Measurements from ENCODE around the gene CCDC78. TPM values are rescaled to one million over a fixed set of nuclear protein-coding genes. Genes with fewer than 3 reads are reported as not detected.

CCDC78 gene
- total and polyA plus RNA-seq, 2 of the 13 experiments (the other 11 are each of a cell fraction or from before 2014, with no cell fraction given) = 0.53 to 1.5 TPM

DNA sequence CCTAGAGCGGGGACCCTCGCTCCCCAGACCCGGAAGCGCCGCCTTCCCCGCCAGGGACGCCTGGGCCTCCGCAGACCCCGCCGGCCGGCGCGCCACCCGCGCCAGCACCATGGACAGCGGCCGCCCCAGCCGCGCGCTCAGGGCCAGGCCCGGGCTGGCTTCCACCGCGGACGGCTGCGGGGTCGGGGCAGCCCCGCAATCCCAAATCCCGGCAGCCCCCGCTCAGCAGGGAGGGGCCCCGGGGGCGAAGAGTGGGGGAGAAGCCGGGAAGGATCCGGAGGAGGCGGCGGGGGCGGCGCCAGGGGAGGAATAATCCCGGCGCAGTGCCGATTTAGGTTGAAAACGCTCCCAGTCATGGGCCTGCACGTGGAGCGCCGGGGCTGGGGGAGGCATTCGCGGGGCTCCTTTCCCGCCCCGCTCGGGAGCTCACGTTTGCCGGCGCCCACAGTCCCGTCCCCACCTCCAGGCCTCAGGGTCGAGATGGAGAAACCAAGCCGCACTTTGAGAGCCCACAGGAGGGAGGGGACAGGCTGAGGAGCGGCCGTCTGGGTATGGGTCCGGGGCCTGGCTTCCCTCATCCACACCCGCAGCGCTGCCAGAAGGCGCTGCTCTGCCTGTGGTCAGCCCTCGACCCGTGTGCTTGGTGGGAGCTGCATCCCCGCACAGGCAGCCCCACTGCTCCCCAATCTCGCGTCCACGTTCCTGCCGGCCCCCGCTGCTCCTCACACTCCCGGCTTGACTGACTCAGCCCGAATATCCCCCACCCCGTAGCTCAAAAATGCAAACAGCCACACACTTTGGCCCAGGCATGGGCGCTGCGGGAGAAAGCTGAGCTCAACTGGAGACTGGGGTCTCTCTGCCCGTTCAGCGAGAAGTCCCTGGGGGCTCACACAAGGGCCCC lies 25.3 kb downstream of the CCDC78 start (continued):
- TF ChIP-seq ZNF333 (CRISPR knock-in tag; IDR thresholded peaks at IDR 0.05; ENCODE audit: borderline replicate concordance) (no peak), DPF2 (CRISPR knock-in tag; IDR thresholded peaks at IDR 0.05; ENCODE audit: borderline replicate concordance, low read depth) (no peak), ZBTB42 (CRISPR knock-in tag; IDR thresholded peaks at IDR 0.05) (no peak), ZNF256 (CRISPR knock-in tag; conservative IDR thresholded peaks at IDR 0.05) (no peak), ESRRA (CRISPR knock-in tag; IDR thresholded peaks at IDR 0.05; ENCODE audit: low read depth) (no peak), ZNF451 (CRISPR knock-in tag; IDR thresholded peaks at IDR 0.05) (no peak), DR1 (CRISPR knock-in tag; IDR thresholded peaks at IDR 0.05) (no peak), HNRNPUL1 (IDR thresholded peaks at IDR 0.05; ENCODE audit: low read depth, low read length) (no peak), PITX1 (CRISPR knock-in tag; IDR thresholded peaks at IDR 0.05) (no peak), ZBTB20 (CRISPR knock-in tag; IDR thresholded peaks at IDR 0.05; ENCODE audit: borderline replicate concordance, low read depth) (no peak), FLYWCH1 (CRISPR knock-in tag; IDR thresholded peaks at IDR 0.05) (no peak), U2AF1 (optimal IDR thresholded peaks at IDR 0.05; ENCODE audit: low read depth, low read length) (no peak), SP2 (CRISPR knock-in tag; IDR thresholded peaks at IDR 0.05) (no peak), ZBTB14 (CRISPR knock-in tag; IDR thresholded peaks at IDR 0.05) (peak; percentile 75), DMAP1 (CRISPR knock-in tag; IDR thresholded peaks at IDR 0.05) (no peak)
- TF ChIP-seq, protein P1, sequence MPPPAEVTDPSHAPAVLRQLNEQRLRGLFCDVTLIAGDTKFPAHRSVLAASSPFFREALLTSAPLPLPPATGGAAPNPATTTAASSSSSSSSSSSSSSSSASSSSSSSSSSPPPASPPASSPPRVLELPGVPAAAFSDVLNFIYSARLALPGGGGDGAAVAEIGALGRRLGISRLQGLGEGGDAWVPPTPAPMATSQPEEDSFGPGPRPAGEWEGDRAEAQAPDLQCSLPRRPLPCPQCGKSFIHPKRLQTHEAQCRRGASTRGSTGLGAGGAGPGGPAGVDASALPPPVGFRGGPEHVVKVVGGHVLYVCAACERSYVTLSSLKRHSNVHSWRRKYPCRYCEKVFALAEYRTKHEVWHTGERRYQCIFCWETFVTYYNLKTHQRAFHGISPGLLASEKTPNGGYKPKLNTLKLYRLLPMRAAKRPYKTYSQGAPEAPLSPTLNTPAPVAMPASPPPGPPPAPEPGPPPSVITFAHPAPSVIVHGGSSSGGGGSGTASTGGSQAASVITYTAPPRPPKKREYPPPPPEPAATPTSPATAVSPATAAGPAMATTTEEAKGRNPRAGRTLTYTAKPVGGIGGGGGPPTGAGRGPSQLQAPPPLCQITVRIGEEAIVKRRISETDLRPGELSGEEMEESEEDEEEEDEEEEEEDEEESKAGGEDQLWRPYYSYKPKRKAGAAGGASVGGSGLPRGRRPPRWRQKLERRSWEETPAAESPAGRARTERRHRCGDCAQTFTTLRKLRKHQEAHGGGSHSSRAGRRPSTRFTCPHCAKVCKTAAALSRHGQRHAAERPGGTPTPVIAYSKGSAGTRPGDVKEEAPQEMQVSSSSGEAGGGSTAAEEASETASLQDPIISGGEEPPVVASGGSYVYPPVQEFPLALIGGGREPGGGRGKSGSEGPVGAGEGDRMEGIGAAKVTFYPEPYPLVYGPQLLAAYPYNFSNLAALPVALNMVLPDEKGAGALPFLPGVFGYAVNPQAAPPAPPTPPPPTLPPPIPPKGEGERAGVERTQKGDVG (CRISPR knock-in tag; IDR thresholded peaks at IDR 0.05; ENCODE audit: borderline replicate concordance) = no peak
- TF ChIP-seq, protein P2, sequence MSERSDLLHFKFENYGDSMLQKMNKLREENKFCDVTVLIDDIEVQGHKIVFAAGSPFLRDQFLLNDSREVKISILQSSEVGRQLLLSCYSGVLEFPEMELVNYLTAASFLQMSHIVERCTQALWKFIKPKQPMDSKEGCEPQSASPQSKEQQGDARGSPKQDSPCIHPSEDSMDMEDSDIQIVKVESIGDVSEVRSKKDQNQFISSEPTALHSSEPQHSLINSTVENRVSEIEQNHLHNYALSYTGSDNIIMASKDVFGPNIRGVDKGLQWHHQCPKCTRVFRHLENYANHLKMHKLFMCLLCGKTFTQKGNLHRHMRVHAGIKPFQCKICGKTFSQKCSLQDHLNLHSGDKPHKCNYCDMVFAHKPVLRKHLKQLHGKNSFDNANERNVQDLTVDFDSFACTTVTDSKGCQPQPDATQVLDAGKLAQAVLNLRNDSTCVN (CRISPR knock-in tag; IDR thresholded peaks at IDR 0.05; ENCODE audit: borderline replicate concordance) = no peak
- TF ChIP-seq, protein P3, sequence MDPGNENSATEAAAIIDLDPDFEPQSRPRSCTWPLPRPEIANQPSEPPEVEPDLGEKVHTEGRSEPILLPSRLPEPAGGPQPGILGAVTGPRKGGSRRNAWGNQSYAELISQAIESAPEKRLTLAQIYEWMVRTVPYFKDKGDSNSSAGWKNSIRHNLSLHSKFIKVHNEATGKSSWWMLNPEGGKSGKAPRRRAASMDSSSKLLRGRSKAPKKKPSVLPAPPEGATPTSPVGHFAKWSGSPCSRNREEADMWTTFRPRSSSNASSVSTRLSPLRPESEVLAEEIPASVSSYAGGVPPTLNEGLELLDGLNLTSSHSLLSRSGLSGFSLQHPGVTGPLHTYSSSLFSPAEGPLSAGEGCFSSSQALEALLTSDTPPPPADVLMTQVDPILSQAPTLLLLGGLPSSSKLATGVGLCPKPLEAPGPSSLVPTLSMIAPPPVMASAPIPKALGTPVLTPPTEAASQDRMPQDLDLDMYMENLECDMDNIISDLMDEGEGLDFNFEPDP (CRISPR knock-in tag; conservative IDR thresholded peaks at IDR 0.05) = 0 out of 2 replicates have a peak, but pooled peaks have one; percentile 89
- TF ChIP-seq, protein P4, sequence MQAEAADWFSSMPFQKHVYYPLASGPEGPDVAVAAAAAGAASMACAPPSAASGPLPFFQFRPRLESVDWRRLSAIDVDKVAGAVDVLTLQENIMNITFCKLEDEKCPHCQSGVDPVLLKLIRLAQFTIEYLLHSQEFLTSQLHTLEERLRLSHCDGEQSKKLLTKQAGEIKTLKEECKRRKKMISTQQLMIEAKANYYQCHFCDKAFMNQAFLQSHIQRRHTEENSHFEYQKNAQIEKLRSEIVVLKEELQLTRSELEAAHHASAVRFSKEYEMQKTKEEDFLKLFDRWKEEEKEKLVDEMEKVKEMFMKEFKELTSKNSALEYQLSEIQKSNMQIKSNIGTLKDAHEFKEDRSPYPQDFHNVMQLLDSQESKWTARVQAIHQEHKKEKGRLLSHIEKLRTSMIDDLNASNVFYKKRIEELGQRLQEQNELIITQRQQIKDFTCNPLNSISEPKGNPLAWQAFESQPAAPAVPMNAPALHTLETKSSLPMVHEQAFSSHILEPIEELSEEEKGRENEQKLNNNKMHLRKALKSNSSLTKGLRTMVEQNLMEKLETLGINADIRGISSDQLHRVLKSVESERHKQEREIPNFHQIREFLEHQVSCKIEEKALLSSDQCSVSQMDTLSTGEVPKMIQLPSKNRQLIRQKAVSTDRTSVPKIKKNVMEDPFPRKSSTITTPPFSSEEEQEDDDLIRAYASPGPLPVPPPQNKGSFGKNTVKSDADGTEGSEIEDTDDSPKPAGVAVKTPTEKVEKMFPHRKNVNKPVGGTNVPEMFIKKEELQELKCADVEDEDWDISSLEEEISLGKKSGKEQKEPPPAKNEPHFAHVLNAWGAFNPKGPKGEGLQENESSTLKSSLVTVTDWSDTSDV (CRISPR knock-in tag; IDR thresholded peaks at IDR 0.05) = no peak
